Right renal pelvis (tissue), 4 donors: ENCODE results near the gene PRKAR1B. TPM values are rescaled to one million over a fixed set of nuclear protein-coding genes. Genes with fewer than 3 reads are reported as not detected.
"Not testable (repeated sequence)": the region's sequence is repeated elsewhere in the genome, so short reads cannot be mapped to it uniquely, and the experiment has no call there.

ENCODE experiments used
- DNase-seq, 4 donors: peaks; one replicate each; pipeline ENCODE4 v3.0.0-alpha.2; 2013; ENCODE audit warnings: low read depth in 4 of 4, low spot score in 3 of 4, missing footprints in 1 of 4
- polyA plus RNA-seq, 4 donors: library from polyadenylated mRNA; unstranded; fragments of 120-200 nt; gene quantifications; one replicate each; pipeline ENCODE4 v1.2.1, GENCODE V29; 2013; ENCODE audit not compliant: insufficient read length in 4 of 4

Gene PRKAR1B
- polyA plus RNA-seq, 4 donors, result 34.7 to 47.2 (median 36.6) TPM

GRCh38 chr7:652167-652566, 74.9 kb downstream of the PRKAR1B start:
- DNase-seq, result not testable (repeated sequence)

- no peak for DNase-seq
Measured at GRCh38 chr7:651032-651728, 75.9 kb downstream of the PRKAR1B start.

DNA sequence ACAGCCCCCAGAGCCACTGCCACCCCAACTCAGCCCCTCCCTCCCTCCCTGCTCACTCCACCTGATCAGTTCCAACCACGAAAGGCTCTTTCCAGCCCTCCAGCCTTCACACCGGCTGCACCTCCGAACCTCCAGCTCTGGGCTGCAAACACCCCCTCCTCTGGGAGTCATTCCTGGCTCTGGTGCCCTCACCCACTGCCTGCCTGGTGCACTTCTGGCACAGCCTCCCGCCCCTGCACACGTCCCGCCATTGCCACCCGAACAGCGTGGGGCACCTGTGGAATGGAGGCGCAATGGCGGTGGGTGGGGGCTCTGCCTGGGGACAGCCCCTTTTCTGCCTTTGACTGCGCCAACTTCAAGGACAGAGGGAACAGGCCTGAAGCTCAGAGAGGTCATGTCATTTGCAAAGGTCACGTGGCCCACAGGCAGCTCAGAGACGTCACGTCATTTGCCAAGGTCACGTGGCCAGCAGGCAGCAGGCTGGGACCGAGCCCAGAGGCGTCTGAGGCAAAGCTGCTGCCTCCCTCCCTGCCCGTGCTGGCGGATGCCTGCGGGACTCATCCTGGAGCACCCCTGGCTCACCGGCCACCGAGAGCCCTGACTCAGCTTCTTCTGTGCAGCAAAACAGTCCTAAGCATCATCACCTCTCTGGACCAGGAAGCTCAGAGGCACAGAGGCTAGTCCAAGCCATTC, 76.6 kb downstream of the PRKAR1B start:
- DNase-seq, result no peak

GRCh38 chr7:646951-647350, 80.1 kb downstream of the PRKAR1B start:
- no peak for DNase-seq

DNA sequence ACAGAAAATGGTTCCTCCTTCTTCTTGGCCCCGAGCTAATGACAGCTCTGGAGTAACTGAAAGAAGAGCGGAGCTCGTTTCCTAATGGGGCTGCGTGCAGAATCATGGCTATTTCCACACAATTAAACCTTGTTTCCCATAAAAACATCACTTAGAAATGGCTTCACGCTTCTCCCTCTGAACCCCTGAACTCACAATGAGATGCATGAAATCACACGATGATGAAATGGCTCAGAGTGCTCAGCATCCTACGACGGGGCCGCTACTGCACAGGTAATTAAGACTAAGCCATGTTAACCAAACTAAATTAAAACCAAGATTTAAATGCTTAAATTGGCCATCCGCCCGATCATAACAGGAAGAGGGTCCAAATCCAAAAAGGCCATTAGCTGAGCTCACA, 80.6 kb downstream of the PRKAR1B start:
- no peak for DNase-seq

DNA sequence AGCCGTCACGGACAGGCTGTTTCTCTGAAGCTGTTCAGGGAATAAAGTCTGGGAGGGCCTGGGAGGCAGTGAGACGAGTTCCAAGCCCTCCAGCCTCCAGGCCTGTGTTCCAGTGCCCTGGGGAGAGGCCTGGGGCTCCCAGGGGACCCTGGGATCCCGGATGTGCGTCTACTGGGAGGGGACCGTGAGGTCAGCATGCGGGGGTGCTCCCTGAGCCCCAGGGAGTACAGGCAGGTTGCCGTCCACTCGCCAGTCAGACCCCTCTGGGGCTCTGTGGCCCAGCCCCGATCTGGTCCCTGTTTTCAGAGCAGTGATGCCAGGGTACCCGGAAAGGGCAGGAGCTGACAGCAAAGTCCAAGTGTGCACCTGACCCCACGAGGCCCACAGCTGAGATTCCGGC, 81.5 kb downstream of the PRKAR1B start:
- no peak for DNase-seq

DNA sequence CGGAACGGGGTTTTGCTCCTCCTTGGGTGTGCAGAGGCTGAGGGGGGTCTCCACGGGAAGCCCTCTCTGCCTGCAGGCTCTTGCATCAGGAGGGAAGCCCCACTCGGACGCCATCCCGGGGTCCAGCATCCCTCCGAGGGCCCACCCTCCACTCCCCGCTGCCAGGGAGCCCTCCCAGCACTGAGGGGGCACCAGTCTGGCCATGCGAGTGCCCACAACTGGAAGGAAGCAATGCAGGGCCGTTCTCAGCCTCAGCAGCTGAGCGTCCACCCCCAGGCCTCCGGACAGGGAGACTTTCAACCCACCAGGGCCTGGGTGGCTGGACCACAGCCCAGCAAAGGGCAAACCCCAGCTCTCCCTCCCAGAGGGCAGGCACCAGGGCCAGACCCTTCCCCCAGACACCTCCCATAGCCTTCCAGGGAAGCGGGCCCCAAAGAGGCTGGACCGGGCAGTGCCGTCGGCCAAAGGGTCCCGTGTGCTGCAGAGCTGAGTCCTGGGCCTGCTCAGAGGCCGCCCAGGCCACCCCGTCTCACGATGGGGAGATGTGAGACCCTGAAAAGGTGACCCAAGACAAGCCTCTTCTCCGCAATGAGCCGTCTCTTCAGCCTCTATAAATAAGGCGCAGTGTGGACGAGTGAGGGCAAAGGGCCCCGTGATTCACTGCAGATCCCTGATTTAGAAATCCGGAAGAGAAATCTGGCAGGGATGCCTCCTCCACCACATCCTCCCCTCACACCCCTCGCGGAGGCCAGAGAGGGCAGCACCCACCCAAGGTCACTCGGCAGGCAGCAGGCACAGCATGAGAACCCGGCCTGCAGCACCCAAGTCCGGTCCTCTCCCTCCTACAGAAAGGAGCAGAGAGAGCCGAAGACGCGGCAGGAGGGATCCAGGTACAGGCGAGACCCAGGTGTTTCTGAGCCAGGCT, 82.4 kb downstream of the PRKAR1B start:
- no peak for DNase-seq

GRCh38 chr7:641966-642365, 85.1 kb downstream of the PRKAR1B start:
- DNase-seq, result no peak

- no peak for DNase-seq
Measured at GRCh38 chr7:641269-641671, 85.8 kb downstream of the PRKAR1B start.

- DNase-seq, result no peak
Measured at GRCh38 chr7:638256-639011, 88.6 kb downstream of the PRKAR1B start.

- DNase-seq, result no peak
Measured at GRCh38 chr7:637826-638225, 89.3 kb downstream of the PRKAR1B start.

DNA sequence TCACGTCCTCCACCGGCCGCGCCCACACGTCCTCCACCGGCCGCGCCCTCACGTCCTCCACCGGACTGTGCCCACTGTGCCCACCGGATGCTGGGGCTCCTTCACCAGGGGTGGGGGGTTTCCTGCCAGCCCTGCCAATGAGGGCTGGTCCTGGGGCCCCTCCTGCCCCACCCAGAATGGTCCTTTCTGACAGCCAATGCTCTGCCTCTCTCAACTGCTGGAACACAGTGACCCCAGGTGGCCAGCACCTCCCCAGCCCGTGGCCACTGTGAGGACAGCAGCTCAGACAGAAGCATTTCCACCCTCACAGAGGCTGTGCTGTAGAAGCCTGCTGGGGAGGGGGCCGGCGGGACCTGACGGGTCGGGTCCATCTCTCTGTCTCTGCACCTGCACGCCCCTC, 90.7 kb downstream of the PRKAR1B start:
- no peak for DNase-seq

DNA sequence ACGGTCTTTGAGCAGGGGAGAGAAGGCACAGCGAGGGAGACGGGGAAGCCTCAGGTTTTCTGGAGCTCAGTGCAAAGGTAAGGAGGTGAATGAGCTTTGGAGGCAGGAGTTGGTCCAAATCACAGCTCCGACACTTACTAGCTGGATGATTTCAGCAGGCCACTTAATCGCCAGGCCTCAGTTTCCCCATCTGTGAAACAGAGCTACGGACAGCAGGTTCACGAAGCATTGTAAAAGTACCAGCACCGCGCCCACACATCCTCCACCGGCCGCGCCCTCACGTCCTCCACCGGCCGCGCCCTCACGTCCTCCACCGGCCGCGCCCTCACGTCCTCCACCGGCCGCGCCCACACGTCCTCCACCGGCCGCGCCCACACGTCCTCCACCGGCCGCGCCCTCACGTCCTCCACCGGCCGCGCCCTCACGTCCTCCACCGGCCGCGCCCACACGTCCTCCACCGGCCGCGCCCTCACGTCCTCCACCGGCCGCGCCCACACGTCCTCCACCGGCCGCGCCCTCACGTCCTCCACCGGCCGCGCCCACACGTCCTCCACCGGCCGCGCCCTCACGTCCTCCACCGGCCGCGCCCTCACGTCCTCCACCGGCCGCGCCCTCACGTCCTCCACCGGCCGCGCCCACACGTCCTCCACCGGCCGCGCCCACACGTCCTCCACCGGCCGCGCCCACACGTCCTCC, 91.2 kb downstream of the PRKAR1B start:
- DNase-seq, result not testable (repeated sequence)

DNA sequence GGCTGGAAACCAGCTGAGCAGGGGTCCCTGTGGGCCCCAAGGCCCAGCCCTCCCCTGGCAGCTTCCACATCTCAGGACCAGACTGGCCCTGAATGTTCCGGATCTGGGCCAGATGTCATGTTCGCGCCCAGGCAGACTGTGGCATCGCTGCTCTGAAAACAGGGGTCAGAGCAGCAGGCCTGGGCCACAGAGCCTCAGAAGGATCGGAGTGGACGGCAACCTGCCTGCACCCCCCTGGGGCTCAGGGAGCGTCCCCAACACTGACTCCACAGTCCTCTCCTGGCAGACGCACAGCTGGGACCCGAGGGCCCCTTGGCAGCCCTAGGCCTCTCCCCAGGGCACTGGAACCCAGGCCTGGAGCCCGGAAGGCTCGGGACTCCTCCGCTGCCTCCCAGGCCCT, 91.9 kb downstream of the PRKAR1B start:
- DNase-seq, result no peak

- no peak for DNase-seq
Measured at GRCh38 chr7:633381-634018, 93.6 kb downstream of the PRKAR1B start.

DNA sequence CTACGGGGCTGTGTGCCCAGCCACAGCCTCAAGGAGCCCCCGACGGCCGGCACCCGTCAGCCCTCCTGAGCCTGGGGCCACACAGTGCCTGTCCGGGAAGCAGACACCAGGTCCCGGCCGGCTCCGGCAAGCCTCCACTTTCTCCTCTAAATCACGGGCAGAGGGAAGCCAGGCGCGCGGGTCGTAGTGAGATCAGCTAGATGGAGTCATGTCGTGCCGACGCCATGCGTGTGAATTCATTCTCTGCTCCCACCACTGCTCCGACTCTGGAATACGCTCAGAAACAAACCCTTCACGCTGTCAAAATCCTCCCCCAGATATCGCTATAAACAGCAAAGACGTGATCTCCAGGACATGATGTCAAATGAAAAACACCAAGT, 94.3 kb downstream of the PRKAR1B start:
- DNase-seq, result no peak

DNA sequence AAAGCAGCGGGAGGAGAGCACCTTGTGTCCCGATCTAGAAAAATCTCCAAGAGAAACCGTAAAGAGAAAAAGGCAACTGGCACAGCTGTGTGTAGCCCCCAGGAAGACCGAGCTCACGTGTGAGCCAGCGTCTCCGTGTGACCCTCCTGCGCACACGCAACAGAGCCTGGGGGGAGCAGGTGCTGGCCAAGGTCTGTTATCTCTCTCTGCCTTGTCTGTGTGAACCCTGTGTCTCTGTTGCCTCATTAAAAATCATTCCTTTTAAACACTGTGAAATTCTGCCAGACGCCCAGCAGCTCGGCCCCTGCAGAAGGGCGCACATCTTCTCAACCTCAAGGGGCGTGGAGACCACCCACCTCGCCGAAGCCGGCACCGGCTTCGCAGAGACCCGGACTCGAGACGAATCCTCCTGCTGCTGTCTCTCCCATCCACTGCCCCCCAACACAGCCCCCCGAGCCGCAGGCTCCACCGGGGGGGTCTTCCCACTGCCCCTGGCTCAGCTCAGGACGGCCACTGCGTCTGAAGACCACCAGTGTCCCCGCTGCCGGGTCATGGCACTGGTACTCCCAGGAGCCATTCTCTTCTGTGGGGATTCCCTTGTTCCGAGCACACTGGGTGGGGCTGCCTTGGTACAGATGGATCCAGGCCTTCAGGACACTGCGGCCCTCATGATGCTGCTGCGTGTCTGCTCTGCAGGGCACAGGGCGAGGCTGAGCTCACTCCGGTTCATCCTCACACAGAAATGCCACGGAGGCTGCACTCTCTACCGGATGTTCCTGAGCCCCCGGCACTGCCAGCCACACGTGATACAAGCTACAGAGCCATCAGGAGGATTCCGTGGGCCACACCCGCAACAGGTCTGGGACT, 94.9 kb downstream of the PRKAR1B start:
- no peak for DNase-seq

DNA sequence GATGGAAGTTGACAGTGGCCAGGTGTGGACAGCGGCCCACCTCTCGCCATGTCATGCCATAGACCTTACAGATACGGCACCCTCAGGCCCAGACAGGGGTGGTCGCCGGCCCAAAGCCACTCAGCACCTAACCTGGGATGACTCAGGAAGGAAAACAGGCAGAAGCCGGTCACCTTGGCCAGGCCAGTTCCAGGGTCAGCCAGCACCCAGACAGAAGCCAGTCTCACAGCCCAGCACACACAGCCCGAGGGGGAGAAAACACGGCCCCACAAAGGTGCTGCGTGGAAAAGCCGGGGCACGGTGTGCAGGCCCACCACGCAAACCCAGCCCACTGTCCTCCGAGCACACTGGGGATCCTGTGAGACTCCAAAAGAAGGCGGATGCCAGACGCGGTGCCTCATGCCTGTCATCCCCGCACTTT, 95.8 kb downstream of the PRKAR1B start:
- DNase-seq, result no peak

DNA sequence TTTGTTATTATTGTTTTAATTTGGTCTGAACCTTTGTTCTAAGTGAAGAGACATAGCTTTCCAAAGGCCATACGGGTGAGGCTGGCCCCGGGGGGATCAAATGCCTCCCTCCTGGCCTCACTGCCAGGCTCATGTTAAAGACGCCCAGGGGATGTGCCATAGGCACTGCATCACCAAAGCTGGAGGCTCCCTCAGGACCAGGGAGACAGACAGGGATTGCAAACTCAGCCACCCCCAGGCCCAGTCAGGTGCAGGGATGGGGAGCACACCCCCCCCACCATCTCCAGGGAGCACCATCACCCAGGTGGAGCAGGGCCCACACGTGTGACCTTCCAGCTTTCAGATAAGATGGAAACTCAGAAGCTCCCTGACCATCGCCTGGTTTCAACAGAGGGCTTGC, 96.5 kb downstream of the PRKAR1B start:
- DNase-seq, result no peak
